IMR-90 (cell line): ENCODE measurements around the gene AKAP7. TPM values are rescaled to one million over a fixed set of nuclear protein-coding genes. Genes with fewer than 3 reads are reported as not detected.

Source experiments
- ATAC-seq: fragments of 200-7000 bp; cut with Tn5 transposase; 2 replicates; pipeline ENCODE4 v1.9.1; 2020; ENCODE audit warnings: low read depth, mild to moderate bottlenecking, moderate library complexity
- BruUV-seq: library from RNA; stranded (reverse); fragments of 400-500 nt; replicated peaks from 2 replicates; lab custom pipeline; 2021; lab: Mats Ljungman, UMichigan
- CTCF ChIA-PET: fragments of 300-600 bp; formaldehyde crosslinking; extraction: SDS; loops from one replicate; lab custom pipeline; 2021; ENCODE audit warnings: antibody characterized with exemption; lab: Yijun Ruan, JAX
- POLR2A ChIA-PET: fragments of 300-600 bp; sonication (Branson Sonifier 250); formaldehyde crosslinking; loops from one replicate; lab custom pipeline; 2022; ENCODE audit warnings: antibody characterized with exemption; ENCODE audit not compliant: unreplicated experiment; lab: Charles Lee
- DNase-seq: peaks from one replicate; pipeline ENCODE4 v3.0.0; 2013
- H2AFZ ChIP-seq: replicated peaks from 2 replicates; pipeline ENCODE3; 2013; ENCODE audit warnings: low read length, mild to moderate bottlenecking; ENCODE audit not compliant: poor library complexity
- H2AK5ac ChIP-seq: 2 replicates; pipeline ENCODE4 v1.6.1; 2013; ENCODE audit warnings: low read depth, low read length, inconsistent platforms
- H2AK9ac ChIP-seq: replicated peaks from 2 replicates; pipeline ENCODE3; 2013; ENCODE audit warnings: mild to moderate bottlenecking, low read depth, low read length, moderate library complexity; ENCODE audit not compliant: poor library complexity
- H2BK120ac ChIP-seq: 2 replicates; pipeline ENCODE4 v1.6.1; 2013; ENCODE audit warnings: low read depth, low read length, inconsistent platforms
- H2BK15ac ChIP-seq: 3 replicates; pipeline ENCODE4 v1.6.1; 2013; ENCODE audit warnings: low read depth, low read length, inconsistent platforms
- H2BK20ac ChIP-seq: 2 replicates; pipeline ENCODE4 v1.6.1; 2013; ENCODE audit warnings: low read depth, mild to moderate bottlenecking, inconsistent platforms, low read length, moderate library complexity
- H2BK5ac ChIP-seq: 2 replicates; pipeline ENCODE4 v1.6.1; 2013; ENCODE audit warnings: mild to moderate bottlenecking, low read depth, low read length, inconsistent platforms; ENCODE audit not compliant: poor library complexity, severe bottlenecking
- H3K14ac ChIP-seq: replicated peaks from 2 replicates; pipeline ENCODE4 v1.6.1; 2013; ENCODE audit warnings: low read depth, low read length, inconsistent platforms
- H3K18ac ChIP-seq: 2 replicates; pipeline ENCODE4 v1.6.1; 2013; ENCODE audit warnings: low read depth, low read length, control low read depth
- H3K23ac ChIP-seq: 2 replicates; pipeline ENCODE4 v1.6.1; 2013; ENCODE audit warnings: low read depth, low read length, inconsistent platforms
- H3K27ac ChIP-seq: 2 replicates; pipeline ENCODE4 v1.5.1; 2013; ENCODE audit warnings: mild to moderate bottlenecking, control low read depth, low read length; ENCODE audit not compliant: insufficient read depth
- H3K27me3 ChIP-seq: 2 replicates; pipeline ENCODE4 v1.6.1; 2013; ENCODE audit warnings: low read length; ENCODE audit not compliant: control insufficient read depth, insufficient read depth
- H3K36me3 ChIP-seq: 2 replicates; pipeline ENCODE4 v1.6.1; 2013; ENCODE audit warnings: low read length, mixed read lengths; ENCODE audit not compliant: control insufficient read depth, insufficient read depth
- H3K4ac ChIP-seq: 2 replicates; pipeline ENCODE4 v1.6.1; 2013; ENCODE audit warnings: low read depth, low read length, inconsistent platforms
- H3K4me1 ChIP-seq: 2 replicates; pipeline ENCODE4 v1.6.1; 2013; ENCODE audit warnings: low read length, mixed read lengths; ENCODE audit not compliant: control insufficient read depth, insufficient read depth
- H3K4me2 ChIP-seq: 2 replicates; pipeline ENCODE4 v1.6.1; 2013; ENCODE audit warnings: low read depth, mild to moderate bottlenecking, control low read depth, low read length, moderate library complexity
- H3K4me3 ChIP-seq: 2 replicates; pipeline ENCODE4 v1.5.1; 2013; ENCODE audit warnings: low read depth, mild to moderate bottlenecking, control low read depth, low read length, moderate library complexity; ENCODE audit not compliant: insufficient read depth
- H3K56ac ChIP-seq: 2 replicates; pipeline ENCODE4 v1.6.1; 2013; ENCODE audit warnings: low read length, inconsistent platforms; ENCODE audit not compliant: insufficient read depth; ENCODE audit errors: extremely low read depth
- H3K79me1 ChIP-seq, 2 experiments: 2 replicates each; pipeline ENCODE4 v1.6.1; 2013; ENCODE audit warnings: low read length in 2 of 2, inconsistent platforms in 1 of 2, low read depth in 1 of 2
- H3K9ac ChIP-seq: 2 replicates; pipeline ENCODE4 v1.6.1; 2013; ENCODE audit warnings: low read depth, low read length, control low read depth
- H3K9me1 ChIP-seq: 2 replicates; pipeline ENCODE4 v1.6.1; 2013; ENCODE audit warnings: low read length, inconsistent platforms; ENCODE audit not compliant: insufficient read depth
- H3K9me3 ChIP-seq: 2 replicates; pipeline ENCODE4 v1.6.1; 2013; ENCODE audit warnings: low read length; ENCODE audit not compliant: control insufficient read depth, insufficient read depth
- H4K20me1 ChIP-seq: 2 replicates; pipeline ENCODE4 v1.6.1; 2013; ENCODE audit warnings: low read length, inconsistent platforms; ENCODE audit not compliant: insufficient read depth
- H4K5ac ChIP-seq: 2 replicates; pipeline ENCODE4 v1.6.1; 2013; ENCODE audit warnings: mild to moderate bottlenecking, low read depth, low read length, control low read depth
- H4K8ac ChIP-seq, 2 experiments: 2 replicates each; pipeline ENCODE4 v1.6.1; 2013; ENCODE audit warnings: low read depth in 2 of 2, low read length in 2 of 2, control low read depth in 1 of 2, inconsistent platforms in 1 of 2
- H4K91ac ChIP-seq: 2 replicates; pipeline ENCODE4 v1.6.1; 2013; ENCODE audit warnings: low read depth, low read length, inconsistent platforms; ENCODE audit not compliant: insufficient read depth
- FOS ChIP-seq: fragments of 150-350 bp; IDR thresholded peaks from 2 replicates; pipeline ENCODE4 v1.6.1; 2016; ENCODE audit warnings: low read depth, low read length
- MAZ ChIP-seq: IDR thresholded peaks from 2 replicates; pipeline ENCODE4 v1.6.1; 2012; ENCODE audit warnings: low read depth, mild to moderate bottlenecking, low read length, improper control_type of control experiment, moderate library complexity, borderline replicate concordance
- MXI1 ChIP-seq: IDR thresholded peaks from 2 replicates; pipeline ENCODE4 v1.6.1; 2012; ENCODE audit warnings: low read depth, mild to moderate bottlenecking, low read length, moderate library complexity, borderline replicate concordance
- NFE2L2 ChIP-seq: fragments of 150-350 bp; IDR thresholded peaks from 2 replicates; pipeline ENCODE4 v1.6.1; 2016; ENCODE audit warnings: low read depth, mild to moderate bottlenecking, low read length
- WGBS, 2 experiments: methylation state at CpG; one replicate each; pipeline versions ENCODE4 v1.1.5 to v1.1.7; 2013; ENCODE audit warnings: missing lambda C conversion rate in 2 of 2; ENCODE audit not compliant: insufficient read length in 1 of 2; ENCODE audit errors: extremely low coverage in 2 of 2; 5-methylcytosine and 5-hydroxymethylcytosine counted together
- dilution Hi-C: fragments of 300-500 bp; cut with HindIII; formaldehyde crosslinking; loops from one replicate; pipeline ENCODE4 v1.14.3; 2018; ENCODE audit warnings: low sequenced_read_pairs; ENCODE audit not compliant: unreplicated experiment
- in situ Hi-C: fragments of 300-500 bp; cut with MboI; formaldehyde crosslinking; loops from 3 replicates; pipeline ENCODE4 v1.14.3; 2019; ENCODE audit warnings: low sequenced_read_pairs, inconsistent platforms, mixed read lengths
- intact Hi-C: fragments of 100-400 bp; cut with micrococcal nuclease; formaldehyde crosslinking; loops from 2 replicates; pipeline ENCODE4 v1.10.0; 2022
- polyA plus RNA-seq, 3 experiments: library from polyadenylated mRNA; depleted of rRNA; stranded (reverse); fragments of >200 nt; gene quantifications; 2 replicates each; pipeline ENCODE4 v1.2.3, GENCODE V29; 2012; ENCODE audit warnings: low replicate concordance in 1 of 3
- total RNA-seq: library from RNA; depleted of rRNA; stranded (reverse); fragments of >200 nt; gene quantifications from 2 replicates; pipeline ENCODE4 v1.2.3, GENCODE V29; 2012

Gene AKAP7
- total and polyA plus RNA-seq, 2 of the 4 experiments (the other 2 are of a cell fraction) = 0.54 to 1.1 TPM

- Histone ChIP-seq H3K79me1 (no peaks in the 10 kb centered on the region), H3K36me3 (no peaks in the 10 kb centered on the region), H3K27me3 (no peaks in the 10 kb centered on the region), H3K4me2 (no peak overlapping the region), H2BK15ac (no peak overlapping the region), H3K9ac (no peak overlapping the region), H4K20me1 (no peaks in the 10 kb centered on the region), H3K4me1 (peaks cover 3% of the 10 kb centered on the region; the same call in 1 of the 2 replicates), H3K4me3 (no peak overlapping the region), H3K27ac (no peak overlapping the region), H4K5ac (no peak overlapping the region), H2BK5ac (no peak overlapping the region), H4K8ac (no peak overlapping the region), H2BK120ac (no peak overlapping the region), H2AFZ (no peak overlapping the region), H4K91ac (no peak overlapping the region), H3K9me3 (no peaks in the 10 kb centered on the region), H2BK20ac (no peak overlapping the region), H2AK9ac (no peak overlapping the region), H3K14ac (no peak overlapping the region), H3K9me1 (no peaks in the 10 kb centered on the region), H3K23ac (no peak overlapping the region), H3K56ac (no peak overlapping the region), H3K18ac (no peak overlapping the region), H3K4ac (no peak overlapping the region), H2AK5ac (no peak overlapping the region)
- CTCF ChIA-PET = no interaction called here
- no peak for ATAC-seq
- intact Hi-C loops = no loop called here
- dilution Hi-C loops = no loop called here
- in situ Hi-C loops = no loop called here
- WGBS, 2 experiments = no CpG with 5 or more reads among the region's 5 CpGs
- POLR2A ChIA-PET = no interaction called here
- no peak for DNase-seq
- no TSS peak for BruUV-seq
- TF ChIP-seq NFE2L2 (no peak), MAZ (no peak), MXI1 (no peak), FOS (no peak)
Measured at GRCh38 chr6:131215219-131215618, 80.0 kb downstream of the AKAP7 start.
